ENCODE results near the gene PKP4.

DNA sequence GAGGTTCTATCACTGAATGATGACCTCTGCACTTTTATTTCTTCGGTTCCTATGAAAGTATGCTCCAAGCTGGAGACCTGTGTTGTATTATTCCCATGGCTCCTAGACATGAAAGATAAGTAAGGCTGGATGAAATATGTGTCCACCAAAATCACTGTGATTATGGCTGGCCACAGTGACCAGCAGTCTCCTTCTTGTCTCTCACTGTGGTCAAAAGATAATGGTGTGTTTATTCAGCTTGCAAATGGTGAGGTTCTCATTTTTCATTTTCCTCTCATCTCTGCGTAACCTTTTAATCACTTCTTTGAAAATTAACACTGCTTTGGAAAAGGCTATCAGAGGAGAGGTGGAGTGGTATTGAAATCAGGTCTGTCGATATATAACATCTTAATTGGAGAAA is 230.6 kb downstream of the PKP4 start:
- TF ChIP-seq, protein P1, sequence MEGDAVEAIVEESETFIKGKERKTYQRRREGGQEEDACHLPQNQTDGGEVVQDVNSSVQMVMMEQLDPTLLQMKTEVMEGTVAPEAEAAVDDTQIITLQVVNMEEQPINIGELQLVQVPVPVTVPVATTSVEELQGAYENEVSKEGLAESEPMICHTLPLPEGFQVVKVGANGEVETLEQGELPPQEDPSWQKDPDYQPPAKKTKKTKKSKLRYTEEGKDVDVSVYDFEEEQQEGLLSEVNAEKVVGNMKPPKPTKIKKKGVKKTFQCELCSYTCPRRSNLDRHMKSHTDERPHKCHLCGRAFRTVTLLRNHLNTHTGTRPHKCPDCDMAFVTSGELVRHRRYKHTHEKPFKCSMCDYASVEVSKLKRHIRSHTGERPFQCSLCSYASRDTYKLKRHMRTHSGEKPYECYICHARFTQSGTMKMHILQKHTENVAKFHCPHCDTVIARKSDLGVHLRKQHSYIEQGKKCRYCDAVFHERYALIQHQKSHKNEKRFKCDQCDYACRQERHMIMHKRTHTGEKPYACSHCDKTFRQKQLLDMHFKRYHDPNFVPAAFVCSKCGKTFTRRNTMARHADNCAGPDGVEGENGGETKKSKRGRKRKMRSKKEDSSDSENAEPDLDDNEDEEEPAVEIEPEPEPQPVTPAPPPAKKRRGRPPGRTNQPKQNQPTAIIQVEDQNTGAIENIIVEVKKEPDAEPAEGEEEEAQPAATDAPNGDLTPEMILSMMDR (conservative IDR thresholded peaks at IDR 0.05 in 1 of 2, IDR thresholded peaks at IDR 0.05 in 1 of 2; ENCODE audit: low read depth in 1 of 2, low read length in 2 of 2), result no peak
- no peak for TF ChIP-seq EZH2 (IDR thresholded peaks at IDR 0.05; ENCODE audit: low read length, missing control alignments)
